Loucy (cell line): ENCODE results near the gene NEIL3.

ENCODE experiments used
- CTCF ChIP-seq: fragments of 200-600 bp; sonication (generic); conservative IDR thresholded peaks from 2 replicates; pipeline ENCODE4 v1.5.1; 2014; ENCODE audit warnings: mild to moderate bottlenecking, antibody characterized with exemption, low read length
- EZH2phosphoT487 ChIP-seq: fragments of 200-600 bp; IDR thresholded peaks from 2 replicates; pipeline ENCODE4 v1.6.1; 2018; ENCODE audit warnings: antibody characterized with exemption, mild to moderate bottlenecking, moderate library complexity, borderline replicate concordance

GRCh38 chr4:177408023-177408422, 98.3 kb downstream of the NEIL3 start:
- TF ChIP-seq CTCF (no peak), EZH2phosphoT487 (no peak)
